Stimulated activated CD4-positive, alpha-beta T cell treated with anti-CD3 and anti-CD28 coated beads, Interleukin-1b, Interleukin-23, amount 100 ng/mL, for 48 hours (primary cell): ENCODE measurements around the gene SIK1.
"Not testable (repeated sequence)": the region's sequence is repeated elsewhere in the genome, so short reads cannot be mapped to it uniquely, and the experiment has no call there.

Experiments
- DNase-seq: peaks from one replicate; pipeline ENCODE4 v3.0.0-alpha.2; 2020

Gene SIK1

DNA sequence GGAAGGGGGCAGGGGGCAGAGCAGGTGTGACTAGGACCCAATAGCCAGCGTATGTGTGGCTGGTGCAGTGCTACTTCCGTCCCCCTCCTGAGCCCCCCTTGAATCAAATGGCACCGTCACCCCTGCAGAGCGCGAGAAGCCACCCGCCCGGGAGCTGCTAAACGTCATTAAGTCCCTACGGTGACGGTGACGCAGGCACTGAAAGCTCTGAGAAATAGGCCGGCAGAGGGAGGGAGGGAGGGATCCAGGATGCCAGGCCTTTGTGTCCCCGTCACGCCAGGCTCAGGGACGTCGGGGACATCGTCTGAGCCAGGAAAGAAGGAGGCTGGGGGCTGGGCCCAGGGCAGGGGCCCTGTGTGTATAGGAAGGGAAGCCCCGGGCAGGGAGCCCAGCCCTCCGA, 43.6 kb downstream of the SIK1 start:
- DNase-seq, result not testable (repeated sequence)

DNA sequence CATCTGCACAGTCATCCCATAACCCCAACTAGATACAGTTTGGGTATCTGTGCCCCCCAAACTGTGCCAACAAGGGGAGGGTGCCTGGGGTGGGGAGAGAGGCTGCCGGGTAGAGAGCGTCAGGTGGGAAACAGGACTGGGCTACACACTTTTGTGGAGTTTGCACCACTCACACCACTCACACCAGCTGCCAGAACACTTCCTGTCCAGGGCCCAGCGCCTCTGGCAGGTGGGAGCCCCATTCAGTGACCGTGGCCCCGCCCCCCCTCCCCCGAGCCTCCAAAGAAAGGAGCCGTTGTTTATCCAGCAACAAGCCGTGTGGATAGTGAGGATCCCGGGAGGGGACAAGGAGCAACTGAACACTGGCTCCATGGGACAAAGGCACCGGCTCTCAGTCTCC, 44.0 kb downstream of the SIK1 start:
- DNase-seq, result not testable (repeated sequence)

DNA sequence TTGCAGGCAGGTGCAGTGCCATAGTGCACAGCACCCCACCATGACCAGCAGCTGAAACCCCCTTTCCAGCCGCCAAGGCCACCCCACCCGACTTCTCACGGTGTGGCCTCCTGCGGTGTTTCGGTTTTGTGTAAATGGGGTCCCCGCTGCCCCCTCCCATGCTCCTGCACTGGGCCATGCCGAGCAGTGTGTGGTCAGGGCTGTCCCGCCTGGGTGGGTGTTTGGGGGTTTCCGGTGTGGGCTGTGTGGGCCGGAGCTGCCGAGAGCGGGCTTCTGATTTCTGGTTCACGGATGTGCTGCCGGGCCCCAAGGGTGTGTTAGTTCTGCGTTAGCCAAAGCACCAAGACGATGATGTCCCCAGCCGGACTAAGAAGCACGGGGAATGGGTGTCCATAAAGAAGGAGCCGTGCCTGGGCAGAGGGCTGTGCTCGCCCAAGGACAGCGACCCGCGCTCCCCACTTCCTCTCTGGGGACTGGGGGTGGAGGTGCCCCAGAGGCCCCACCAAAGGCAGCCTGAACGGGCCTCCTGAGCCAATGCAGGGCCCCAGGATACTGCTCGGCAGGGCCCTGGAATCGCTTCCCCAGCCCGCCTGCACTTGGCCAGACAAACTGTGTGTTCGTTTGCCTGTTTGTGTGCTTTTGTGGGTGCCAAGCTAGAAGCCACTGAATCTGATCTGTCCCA, 45.9 kb downstream of the SIK1 start:
- DNase-seq, result not testable (repeated sequence)

DNA sequence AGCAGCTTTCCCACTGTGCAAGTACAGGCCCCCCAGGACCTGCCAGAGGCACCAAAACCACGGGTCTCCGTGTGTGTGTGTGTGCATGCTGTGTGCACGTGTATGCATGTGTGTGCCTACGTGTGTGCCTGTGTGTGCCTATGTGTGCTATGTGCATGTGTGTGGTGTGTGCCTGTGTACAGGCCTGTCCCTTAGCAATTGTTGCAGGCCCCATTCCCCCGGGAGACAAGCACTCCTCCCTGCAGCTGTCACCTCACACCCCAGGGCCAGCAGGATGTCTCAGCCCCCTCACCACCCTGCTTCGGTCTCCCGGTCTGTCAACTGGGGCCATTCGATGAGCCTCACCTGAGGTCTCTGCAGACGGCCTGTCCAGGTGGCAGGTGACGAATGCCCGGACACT, 46.6 kb downstream of the SIK1 start:
- not testable (repeated sequence) for DNase-seq

DNA sequence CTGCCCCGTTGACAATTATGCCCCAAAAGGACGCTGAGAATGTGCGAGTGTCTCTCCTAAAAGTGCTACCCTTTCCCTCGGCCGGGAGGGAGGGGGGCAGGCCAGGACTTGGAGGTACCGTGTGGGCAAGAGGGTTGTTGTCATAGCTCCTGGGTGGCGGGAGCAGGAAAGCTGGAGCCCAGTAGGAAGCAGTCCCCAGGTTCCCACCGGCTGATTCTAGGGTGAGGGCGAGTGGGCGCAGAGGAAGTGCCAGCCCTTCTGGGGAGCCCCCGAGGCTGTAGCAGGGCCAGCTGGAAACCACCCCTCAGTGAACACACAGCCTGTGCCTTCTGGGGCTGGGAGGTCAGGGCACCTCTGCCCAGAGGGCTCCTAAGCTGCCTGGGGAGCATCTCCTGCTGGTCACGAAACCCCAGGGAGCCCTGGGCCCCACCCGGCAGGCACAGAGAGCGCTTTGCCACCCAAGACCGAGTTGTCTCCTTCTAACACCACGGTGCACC, 47.3 kb downstream of the SIK1 start:
- not testable (repeated sequence) for DNase-seq

DNA sequence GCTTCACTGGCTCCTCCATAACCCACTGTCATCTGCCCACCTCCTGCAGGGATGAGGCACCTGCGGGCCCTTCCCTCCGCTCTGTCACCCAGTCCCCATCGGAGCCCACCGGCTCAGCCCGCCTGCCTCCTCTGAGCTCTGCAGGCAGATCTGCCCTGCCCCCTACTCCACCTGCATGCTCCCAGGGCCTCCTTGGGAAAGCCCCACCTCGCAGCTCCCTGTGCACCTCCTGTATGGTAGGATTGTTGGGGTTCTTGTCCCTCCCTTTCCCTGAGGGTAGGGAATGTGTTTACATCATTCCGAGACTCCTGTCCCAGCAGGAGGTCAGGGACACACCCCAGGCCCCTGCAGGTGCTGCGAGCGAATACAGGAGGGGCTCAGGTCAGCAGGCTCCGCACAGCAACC, 50.5 kb downstream of the SIK1 start:
- DNase-seq, result no peak

DNA sequence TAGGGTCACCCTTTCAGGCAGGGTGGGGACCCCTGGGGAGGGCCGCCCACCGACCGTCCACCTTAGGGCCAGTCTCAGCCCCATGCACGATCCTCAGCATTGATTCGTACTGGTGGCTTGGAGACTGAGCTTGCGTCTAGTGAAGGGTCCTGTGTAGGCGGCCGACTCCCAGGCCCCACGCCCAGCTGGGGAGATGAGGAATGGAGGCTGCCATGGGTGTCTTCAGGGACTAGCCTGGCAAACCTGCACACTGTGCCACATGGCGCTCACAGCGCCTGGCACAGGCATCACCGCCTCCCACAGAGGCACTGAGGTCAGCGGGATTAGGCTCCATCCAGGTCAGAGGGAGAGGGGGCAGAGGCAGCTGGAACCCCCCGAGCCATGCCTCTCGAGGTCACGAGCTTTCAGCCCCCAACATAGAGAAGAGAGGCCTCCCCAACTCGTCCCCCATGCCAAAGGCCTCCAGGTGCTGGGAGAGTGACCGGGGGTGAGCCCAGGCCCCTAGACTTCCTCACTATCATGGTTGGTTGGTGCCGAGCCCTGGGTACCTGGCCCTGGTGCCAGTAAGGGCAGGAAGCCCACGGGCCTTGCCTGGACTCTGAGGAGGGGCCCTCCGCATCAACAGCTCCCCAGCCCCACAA, 51.0 kb downstream of the SIK1 start:
- DNase-seq, result no peak

DNA sequence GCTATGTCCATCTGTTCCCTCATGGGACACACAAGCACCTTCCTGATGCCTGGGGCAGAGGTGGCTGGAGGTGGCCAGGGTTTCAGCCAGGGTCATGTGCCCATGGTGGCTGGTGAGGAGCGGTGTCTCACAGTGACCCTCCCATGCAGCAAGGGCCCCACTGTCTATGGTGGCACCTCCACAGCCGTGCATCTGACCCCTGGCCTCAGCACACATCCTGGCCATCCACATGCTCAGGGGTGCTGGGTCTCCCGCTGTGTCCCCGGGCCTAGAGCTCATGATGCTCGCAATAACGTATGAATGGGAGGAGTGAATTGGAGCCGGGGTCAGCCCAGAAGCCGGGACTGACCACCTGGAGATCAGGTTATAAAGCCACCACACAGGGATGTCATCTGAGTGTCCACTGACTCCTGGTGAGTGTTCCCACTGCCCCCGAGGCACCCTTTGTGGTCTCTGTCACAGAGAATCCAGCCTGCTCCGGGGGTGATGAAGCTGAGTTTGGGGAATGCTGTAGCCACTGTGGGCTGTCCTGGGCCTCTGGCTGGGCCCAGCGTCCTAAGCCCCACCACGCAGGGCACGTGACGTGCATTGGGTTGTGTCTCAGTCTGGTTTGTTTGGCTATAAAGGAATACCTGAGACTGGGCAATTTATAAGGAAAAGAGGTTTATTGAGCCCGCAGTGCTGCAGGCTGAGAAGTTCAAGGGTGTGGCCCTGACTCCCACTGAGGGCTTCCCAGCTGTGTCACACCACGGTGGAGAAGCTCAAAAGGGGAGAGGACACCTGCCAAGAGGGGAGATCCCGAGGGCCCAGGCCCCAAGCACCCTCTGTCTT, 51.7 kb downstream of the SIK1 start:
- DNase-seq, result no peak

DNA sequence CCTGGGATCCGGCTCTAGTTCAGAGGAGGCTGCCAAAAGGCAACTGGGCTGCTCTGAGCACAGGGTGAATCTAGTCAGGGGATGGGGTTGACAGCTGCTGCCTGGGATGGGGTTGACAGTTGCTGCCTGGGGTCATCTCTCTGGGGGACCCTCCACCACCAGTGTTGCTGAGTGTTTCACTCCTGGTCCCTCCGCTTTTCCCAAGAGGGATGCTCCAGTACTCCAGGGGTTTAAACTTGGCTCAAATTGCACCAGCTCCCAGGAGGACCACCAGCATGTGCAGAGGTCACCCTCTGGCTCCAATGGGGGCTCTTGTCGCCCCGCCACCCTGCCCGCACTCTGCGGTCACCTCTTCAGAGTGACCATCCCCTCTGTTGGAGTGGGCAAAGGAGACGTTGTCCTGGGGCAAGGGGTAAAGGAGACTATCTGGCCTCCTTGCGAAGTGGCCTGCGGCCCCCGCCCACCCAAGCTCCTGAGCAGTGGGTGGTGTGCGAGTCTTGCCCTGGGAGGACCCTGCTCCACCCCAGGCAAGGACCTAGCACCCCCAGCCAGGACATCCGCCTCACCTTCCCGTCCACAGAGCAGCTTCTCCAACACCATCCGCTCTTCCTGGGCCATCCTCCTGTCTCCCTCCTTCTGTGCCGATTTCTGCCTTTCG, 52.6 kb downstream of the SIK1 start:
- no peak for DNase-seq

DNA sequence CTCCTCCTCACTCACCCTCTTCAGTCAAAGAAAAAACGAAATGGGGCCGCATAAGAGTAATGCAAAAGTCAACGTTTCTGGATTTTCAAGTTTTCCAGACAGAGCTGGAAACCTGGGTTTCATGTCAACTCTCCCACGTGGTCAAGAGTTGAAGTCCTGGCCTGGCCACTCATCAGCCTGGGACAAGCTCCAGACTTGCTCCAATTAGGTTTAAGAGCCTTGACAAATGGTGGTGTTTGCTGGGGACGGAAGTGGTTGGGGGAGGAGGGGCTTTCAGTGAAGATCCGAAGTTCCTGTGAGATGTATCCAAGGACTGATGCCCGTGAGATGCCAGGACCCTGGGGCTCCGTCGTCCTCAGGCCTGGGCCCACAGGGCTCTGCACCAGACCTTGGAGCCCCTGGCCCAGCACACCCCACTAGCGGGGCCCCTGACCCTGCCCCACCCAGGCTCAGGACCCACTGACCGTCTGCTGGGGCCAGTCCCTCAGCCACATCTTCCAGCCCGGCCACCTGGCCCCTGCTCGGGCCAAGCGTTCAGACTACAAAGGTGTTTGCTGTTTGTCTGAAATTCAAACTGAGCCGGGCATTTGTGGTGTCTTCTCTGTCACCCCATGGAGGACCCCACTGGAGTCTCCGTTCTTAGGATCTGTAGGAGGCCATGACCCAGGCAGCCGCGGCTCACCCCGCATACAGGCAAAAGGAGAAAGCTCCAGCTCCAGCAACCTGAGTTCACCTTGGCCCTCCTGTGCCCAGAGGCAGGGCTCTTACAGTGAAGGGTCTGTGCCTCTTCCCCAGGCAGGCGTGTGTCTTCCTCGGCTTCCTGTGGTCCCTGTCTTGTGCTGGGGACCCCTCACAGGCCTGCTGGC, 53.3 kb downstream of the SIK1 start:
- DNase-seq, result no peak

DNA sequence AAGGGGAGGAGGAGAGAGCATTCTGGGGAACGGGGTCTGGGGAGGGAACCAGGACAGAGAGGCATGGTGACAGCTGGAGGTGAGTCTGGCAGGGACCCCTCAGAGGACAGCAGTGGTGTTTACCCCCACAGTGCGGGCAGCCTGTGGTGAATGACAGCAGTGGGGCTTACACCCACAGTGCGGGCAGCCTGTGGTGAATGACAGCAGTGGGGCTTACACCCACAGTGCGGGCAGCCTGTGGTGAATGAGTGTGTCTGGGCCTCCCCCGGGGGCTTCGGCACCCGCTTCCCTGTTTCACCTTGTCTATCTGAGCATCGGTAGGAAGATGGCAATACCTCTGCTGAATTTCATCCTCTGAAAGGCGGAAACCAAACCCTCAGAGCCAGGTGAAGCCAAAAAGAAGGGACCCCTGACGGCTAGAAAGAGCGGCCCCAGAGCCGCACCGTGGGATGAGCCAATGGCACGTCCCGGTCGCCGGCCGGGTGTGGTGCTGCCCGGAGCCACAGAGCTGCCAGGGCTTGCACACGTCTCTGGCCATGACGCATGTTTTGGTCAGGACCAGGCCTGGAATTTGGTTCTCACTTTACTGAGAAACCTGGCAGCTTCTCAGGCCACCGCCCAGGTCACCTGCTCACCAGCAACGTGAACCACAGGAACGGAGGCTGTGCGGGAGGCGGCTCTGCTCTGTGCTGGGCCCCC, 54.1 kb downstream of the SIK1 start:
- DNase-seq, result no peak

DNA sequence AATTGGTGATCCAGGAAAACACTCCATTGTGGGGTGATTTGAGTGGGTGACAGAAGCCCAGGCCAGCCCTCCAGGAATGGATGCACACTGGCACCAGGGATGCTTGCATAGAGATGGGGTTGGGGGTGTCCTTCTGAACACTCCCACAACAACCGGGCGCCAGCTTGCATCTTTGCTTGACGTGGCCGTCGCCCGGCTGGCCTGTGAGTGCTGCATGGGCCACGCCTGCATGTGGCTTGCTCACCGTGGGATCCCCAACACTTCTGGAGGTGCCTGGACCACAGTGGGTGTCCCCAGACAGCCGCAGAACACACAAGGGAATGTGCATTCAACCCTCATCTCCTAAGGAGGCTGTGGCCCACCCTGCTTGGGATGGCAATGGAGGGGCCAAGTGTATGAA, 55.1 kb downstream of the SIK1 start:
- DNase-seq, result no peak

DNA sequence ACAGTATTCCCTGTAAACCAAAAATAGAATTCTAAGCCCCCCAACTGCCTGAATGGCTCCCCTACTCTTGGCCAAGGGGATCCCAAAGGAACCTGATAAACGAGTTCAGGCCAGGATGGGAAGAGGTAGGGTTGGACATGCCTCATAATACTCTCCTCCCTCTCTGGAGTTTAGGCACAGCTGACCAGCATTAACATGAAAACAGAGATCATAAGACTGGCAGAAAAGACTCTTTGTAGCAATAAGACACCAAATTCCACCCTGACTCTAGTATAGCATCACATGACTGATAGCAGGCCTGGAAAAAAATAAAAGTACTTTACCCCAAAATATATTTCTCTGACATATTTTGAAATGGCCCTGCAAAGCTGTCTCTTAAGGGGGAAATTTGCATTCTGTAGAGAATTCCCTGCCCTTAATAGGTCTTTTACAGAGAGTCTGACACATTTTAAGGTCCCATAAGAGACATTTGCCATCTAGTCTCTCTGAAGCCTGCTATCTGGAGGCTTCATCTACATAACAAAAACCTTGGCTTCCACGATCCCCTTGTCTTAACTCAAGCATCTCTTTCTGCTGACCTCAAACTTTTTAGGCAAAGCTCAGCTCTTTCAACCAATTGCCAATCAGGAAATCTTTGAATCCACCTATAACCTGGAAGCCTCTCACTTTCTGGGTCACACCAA, 55.9 kb downstream of the SIK1 start:
- no peak for DNase-seq

DNA sequence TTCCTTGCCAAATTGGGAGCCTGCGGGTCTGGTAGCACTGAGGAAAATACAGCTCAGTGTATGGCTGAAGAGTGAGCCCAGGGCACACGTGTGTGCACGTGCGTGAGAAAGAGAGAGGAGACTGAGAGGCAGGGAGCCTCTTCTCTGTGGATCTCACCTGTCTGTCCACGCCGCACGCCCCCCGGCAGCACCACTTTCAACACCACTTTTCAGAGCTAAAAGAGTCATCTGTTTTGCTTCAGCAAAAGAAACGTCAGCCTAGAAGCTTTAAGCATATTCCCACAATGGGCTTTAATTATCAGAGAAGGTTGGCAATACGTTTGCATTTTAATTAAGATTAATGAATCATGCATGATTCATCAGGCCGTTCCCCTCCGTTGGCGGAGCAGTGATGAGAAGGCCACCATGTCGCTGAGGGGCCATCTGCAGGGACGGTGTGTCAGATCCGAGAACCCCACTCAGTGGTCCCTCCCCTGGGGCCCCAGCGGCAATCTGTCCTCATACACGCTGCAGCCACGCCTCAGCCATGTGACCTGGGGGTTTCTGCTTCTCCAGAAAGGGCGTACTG, 56.8 kb downstream of the SIK1 start:
- DNase-seq, result no peak

DNA sequence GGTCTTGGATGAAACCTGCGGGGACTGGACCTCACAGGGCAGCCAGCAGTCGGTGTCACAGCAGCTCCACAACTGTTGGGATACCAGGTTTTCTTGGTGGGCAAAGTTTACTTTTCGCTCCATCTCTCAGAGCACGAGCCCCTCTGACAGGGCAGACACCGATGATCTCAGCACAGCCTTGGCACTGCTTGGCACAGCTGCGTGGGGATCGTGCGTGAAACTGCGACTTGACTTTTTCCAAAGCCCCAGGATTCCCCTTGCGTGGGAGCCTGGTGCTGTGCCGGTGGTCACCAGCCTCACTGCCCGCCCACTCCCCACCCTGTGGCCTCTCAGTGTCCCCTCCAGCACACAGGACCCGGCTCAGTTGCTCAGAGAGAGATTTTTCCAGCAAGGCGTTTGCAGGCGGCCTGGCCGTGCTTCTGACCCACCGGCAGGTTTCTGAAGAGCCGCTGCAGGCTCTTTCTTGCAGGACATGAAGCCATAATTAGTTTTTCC, 57.3 kb downstream of the SIK1 start:
- no peak for DNase-seq

DNA sequence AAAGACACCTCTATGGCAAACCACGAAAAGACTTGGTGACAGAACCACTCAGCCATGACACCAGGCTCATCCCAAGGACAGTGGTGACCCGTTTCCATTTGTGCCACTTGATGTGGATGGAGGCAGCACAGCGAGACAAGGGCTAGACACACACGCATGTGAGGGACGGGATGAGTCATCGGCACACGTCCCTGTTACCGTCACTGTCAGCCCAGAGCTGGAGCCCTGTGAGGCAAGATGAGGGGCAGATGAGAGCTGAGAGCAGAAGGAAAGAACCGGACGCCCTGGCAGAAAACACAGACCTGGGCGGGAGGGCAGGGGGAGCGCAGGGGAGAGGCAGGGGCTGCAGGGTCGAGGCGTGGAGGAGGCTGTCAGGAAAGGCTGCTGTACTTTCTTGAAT, 57.8 kb downstream of the SIK1 start:
- DNase-seq, result no peak

DNA sequence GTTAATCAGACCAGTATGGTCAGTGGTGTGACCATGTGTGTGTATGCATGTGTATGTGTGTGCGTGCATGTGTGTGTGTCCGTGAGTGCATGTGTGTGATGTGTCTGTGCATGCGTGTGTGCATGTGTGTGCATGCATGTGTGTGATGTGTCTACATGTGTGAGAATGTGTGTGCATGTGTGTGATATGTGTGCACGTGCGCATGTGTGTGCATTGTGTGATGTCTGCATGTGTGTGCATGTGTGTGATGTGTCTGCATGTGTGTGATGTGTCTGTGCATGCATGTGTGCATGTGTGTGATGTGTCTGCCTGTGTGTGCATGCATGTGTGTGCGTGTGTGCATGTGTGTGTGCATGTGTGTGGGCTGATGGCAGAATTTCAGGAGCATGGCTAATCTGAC, 58.2 kb downstream of the SIK1 start:
- no peak for DNase-seq

DNA sequence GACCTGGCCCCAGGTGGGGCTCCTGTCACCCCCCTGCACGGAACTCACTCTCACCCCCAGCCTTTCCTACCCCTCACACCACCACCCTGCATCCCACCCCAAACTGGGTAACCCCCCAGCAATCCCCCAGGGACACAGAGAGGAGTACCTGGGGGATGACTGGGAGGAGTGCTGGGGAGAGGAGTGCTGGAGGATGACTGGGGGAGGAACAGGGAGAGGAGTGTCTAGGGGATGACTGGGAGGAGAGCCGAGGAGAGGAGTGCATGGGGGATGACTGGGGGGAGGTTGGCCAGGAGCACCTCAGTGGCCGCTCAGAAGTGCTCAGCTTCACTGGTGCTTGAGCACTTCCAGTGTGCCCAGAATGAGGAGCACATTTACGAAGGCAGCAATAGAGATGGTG, 59.1 kb downstream of the SIK1 start:
- DNase-seq, result no peak

DNA sequence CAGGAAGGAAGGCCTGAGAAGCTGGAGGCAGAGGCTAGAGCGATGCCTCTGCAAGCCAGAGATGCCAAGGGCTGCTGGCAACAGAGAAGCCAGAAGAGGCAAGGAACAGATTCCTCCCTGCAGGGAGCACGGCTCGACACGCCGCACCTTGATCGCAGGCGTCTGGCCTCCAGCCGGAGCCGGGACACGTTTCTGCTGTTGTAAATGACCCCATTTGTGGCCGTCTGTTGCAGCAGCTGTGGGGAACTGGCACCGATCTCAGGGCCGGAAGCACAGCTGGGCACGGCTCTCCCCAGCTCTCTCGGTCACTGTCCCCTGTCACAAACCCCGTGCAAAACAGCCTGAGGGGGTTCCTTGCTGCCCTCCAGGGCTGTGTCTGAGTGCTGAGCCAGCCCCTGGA, 59.6 kb downstream of the SIK1 start:
- no peak for DNase-seq

DNA sequence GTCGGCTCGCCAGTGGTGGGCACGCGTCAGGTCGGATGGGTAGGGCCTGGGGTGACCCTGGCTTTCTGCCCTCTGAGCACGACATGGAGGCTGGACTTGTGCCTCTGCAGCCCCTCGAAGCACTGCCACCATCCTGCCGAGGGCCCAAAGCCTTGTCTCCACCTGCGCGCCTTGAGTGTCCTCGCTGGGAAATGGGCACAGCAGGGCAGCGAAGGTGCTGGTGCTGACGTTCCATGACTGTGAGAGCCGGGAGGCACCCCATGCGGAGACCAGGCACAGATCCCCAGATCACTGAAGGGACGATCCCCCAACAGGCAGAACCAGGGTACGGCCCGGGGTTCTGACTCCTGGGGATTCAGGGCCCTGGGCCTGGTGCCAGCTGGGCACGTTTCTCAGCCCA, 60.3 kb downstream of the SIK1 start:
- DNase-seq, result no peak
